HepG2 (cell line): Measurements from ENCODE around the gene ART5. TPM values are rescaled to one million over a fixed set of nuclear protein-coding genes. Genes with fewer than 3 reads are reported as not detected.

Experiments used
- ATAC-seq: fragments of 200-7000 bp; cut with Tn5 transposase; 3 replicates; pipeline ENCODE4 v1.9.1; 2020; ENCODE audit warnings: mild to moderate bottlenecking, moderate library complexity
- BruUV-seq: library from RNA; stranded (reverse); fragments of 400-500 nt; replicated peaks from 2 replicates; lab custom pipeline; 2021; lab: Mats Ljungman, UMichigan
- CTCF ChIA-PET: fragments of 300-600 bp; formaldehyde crosslinking; extraction: SDS; loops from one replicate; lab custom pipeline; 2021; ENCODE audit warnings: low total read pairs, inconsistent platforms, low intra/inter-chr PET ratio; lab: Yijun Ruan, JAX
- POLR2A ChIA-PET: fragments of 350-600 bp; sonication (Branson Sonifier 250); formaldehyde crosslinking; loops from one replicate; lab custom pipeline; 2020; ENCODE audit warnings: antibody characterized with exemption, inconsistent platforms; lab: Yijun Ruan, JAX
- DNase-seq: peaks from one replicate; pipeline ENCODE4 v3.0.0-alpha.2; 2015; ENCODE audit warnings: low spot score
- FAIRE-seq: peaks from 3 replicates; lab custom pipeline; 2011; peaks lifted over from hg19 to GRCh38; lab: Jason Lieb, UNC
- H2AFZ ChIP-seq: one replicate; pipeline ENCODE4 v1.6.1; 2011; ENCODE audit warnings: low read length, inconsistent platforms
- H3K27ac ChIP-seq: fragments of 300-600 bp; 3 replicates; pipeline ENCODE4 v1.8.0; 2011; ENCODE audit warnings: mixed run types, mild to moderate bottlenecking, mixed read lengths, low read length, inconsistent platforms; ENCODE audit not compliant: insufficient read depth; ENCODE audit errors: extremely low read length
- H3K27me3 ChIP-seq, 2 experiments: fragments of 200-600 bp in 1 of 2; 2 replicates in 1 of 2; 3 replicates in 1 of 2; pipeline versions ENCODE4 v1.6.0 to v1.8.0; 2011; ENCODE audit warnings: low read length in 2 of 2, mild to moderate bottlenecking in 2 of 2, moderate library complexity in 2 of 2, inconsistent platforms in 1 of 2; ENCODE audit not compliant: insufficient read depth in 2 of 2, control insufficient read depth in 1 of 2
- H3K36me3 ChIP-seq, 2 experiments: fragments of 200-600 bp in 1 of 2; replicated peaks in 1 of 2; 2 replicates in 1 of 2; 3 replicates in 1 of 2; pipeline versions ENCODE4 v1.5.1 to v1.8.0; 2011; ENCODE audit warnings: low read length in 2 of 2, inconsistent platforms in 1 of 2; ENCODE audit not compliant: insufficient read depth in 2 of 2, control insufficient read depth in 1 of 2
- H3K4me1 ChIP-seq: 2 replicates; pipeline ENCODE4 v1.5.1; 2012; ENCODE audit warnings: low read length, inconsistent platforms; ENCODE audit not compliant: insufficient read depth
- H3K4me2 ChIP-seq: 2 replicates; pipeline ENCODE4 v1.6.0; 2011; ENCODE audit warnings: low read depth, low read length, inconsistent platforms
- H3K4me3 ChIP-seq, 3 experiments: fragments of 200-600 bp in 1 of 3; sonication (generic), shearing (Covaris generic) in 1 of 3; replicated peaks in 1 of 3; 2 replicates each; pipeline ENCODE4 v1.5.1; 2011 to 2016; ENCODE audit warnings: low read length in 3 of 3, inconsistent platforms in 2 of 3, low read depth in 2 of 3, mild to moderate bottlenecking in 2 of 3, control low read depth in 1 of 3, mixed read lengths in 1 of 3; ENCODE audit not compliant: insufficient read depth in 1 of 3
- H3K79me2 ChIP-seq: one replicate; pipeline ENCODE4 v1.6.1; 2011; ENCODE audit warnings: low read length, inconsistent platforms; ENCODE audit not compliant: insufficient read depth
- H3K9ac ChIP-seq: 2 replicates; pipeline ENCODE4 v1.6.0; 2011; ENCODE audit warnings: mild to moderate bottlenecking, low read depth, low read length, inconsistent platforms; ENCODE audit not compliant: insufficient read depth
- H3K9me3 ChIP-seq: 2 replicates; pipeline ENCODE4 v1.5.1; 2012; ENCODE audit warnings: mild to moderate bottlenecking, low read length
- H4K20me1 ChIP-seq: 2 replicates; pipeline ENCODE4 v1.6.0; 2011; ENCODE audit warnings: inconsistent platforms, mild to moderate bottlenecking, low read length, moderate library complexity; ENCODE audit not compliant: insufficient read depth
- EEA1 ChIP-seq: sonication (generic); formaldehyde crosslinking; IDR thresholded peaks from 2 replicates; pipeline ENCODE4 v1.5.1; 2020; ENCODE audit warnings: mild to moderate bottlenecking, missing genetic modification reagents, borderline replicate concordance
- JUND ChIP-seq: sonication (generic); formaldehyde crosslinking; IDR thresholded peaks from 2 replicates; pipeline ENCODE4 v1.8.0; 2022; ENCODE audit warnings: mild to moderate bottlenecking, missing genetic modification reagents
- MAFG ChIP-seq: sonication (generic); formaldehyde crosslinking; IDR thresholded peaks from 2 replicates; pipeline ENCODE4 v1.5.1; 2020; ENCODE audit warnings: mild to moderate bottlenecking, missing genetic modification reagents
- PPARG ChIP-seq: conservative IDR thresholded peaks from 2 replicates; pipeline ENCODE4 v1.6.1; 2016; ENCODE audit warnings: missing biosample characterization, missing genetic modification reagents
- RFXANK ChIP-seq: IDR thresholded peaks from 2 replicates; pipeline ENCODE4 v1.6.1; 2016
- SAP130 ChIP-seq: IDR thresholded peaks from 2 replicates; pipeline ENCODE4 v1.6.1; 2016; ENCODE audit warnings: low read depth
- SP5 ChIP-seq: IDR thresholded peaks from 2 replicates; pipeline ENCODE4 v1.6.1; 2016; ENCODE audit warnings: low read depth, borderline replicate concordance
- TGIF2 ChIP-seq: IDR thresholded peaks from 2 replicates; pipeline ENCODE4 v1.6.1; 2016; ENCODE audit warnings: control low read depth, missing compliant biosample characterization
- TRIM24 ChIP-seq: sonication (generic); formaldehyde crosslinking; IDR thresholded peaks from 2 replicates; pipeline ENCODE4 v1.8.0; 2022; ENCODE audit warnings: mild to moderate bottlenecking, missing genetic modification reagents
- ZFYVE20 ChIP-seq: sonication (generic); formaldehyde crosslinking; IDR thresholded peaks from 2 replicates; pipeline ENCODE4 v1.8.0; 2023; ENCODE audit warnings: low read depth, mild to moderate bottlenecking, moderate library complexity, missing genetic modification reagents, borderline replicate concordance
- ZNF556 ChIP-seq: sonication (generic); formaldehyde crosslinking; IDR thresholded peaks from 2 replicates; pipeline ENCODE4 v1.4.0; 2020; ENCODE audit warnings: mild to moderate bottlenecking, missing genetic modification reagents, borderline replicate concordance
- ZNF724P ChIP-seq: sonication (generic); formaldehyde crosslinking; IDR thresholded peaks from 2 replicates; pipeline ENCODE4 v1.8.0; 2022; ENCODE audit warnings: missing genetic modification reagents, borderline replicate concordance
- ZNF746 ChIP-seq: sonication (generic); formaldehyde crosslinking; IDR thresholded peaks from 2 replicates; pipeline ENCODE4 v1.8.0; 2022; ENCODE audit warnings: mild to moderate bottlenecking, missing genetic modification reagents
- ZNF780A ChIP-seq: sonication (generic); formaldehyde crosslinking; IDR thresholded peaks from 2 replicates; pipeline ENCODE4 v1.8.0; 2022; ENCODE audit warnings: mild to moderate bottlenecking, missing genetic modification reagents, moderate library complexity
- WGBS: methylation state at CpG from one replicate; pipeline ENCODE4 v1.1.6; 2017; ENCODE audit warnings: low lambda C conversion rate; 5-methylcytosine and 5-hydroxymethylcytosine counted together
- in situ Hi-C: cut with HindIII; loops from 2 replicates; pipeline ENCODE4 v1.10.0; 2017; ENCODE audit warnings: low pct_unique_long_range_greater_than_20kb; ENCODE audit not compliant: extremely low pct_ligation_motif_present
- intact Hi-C: fragments of 100-400 bp; cut with micrococcal nuclease; formaldehyde crosslinking; loops from one replicate; pipeline ENCODE4 v1.10.0; 2022; ENCODE audit not compliant: unreplicated experiment
- polyA plus RNA-seq, 8 experiments: library from polyadenylated mRNA; depleted of rRNA in 3 of 8; stranded (reverse) in 7 of 8; unstranded in 1 of 8; fragments of >200 nt; fragmentation: Illumina TruSeq in 4 of 8; extraction: Trizol in 4 of 8; gene quantifications; 2 replicates each; pipeline versions ENCODE4 v1.2.1 to v1.2.3, GENCODE V29; 2011 to 2016; ENCODE audit warnings: low read depth in 4 of 8, missing spikeins in 1 of 8, mixed read lengths in 1 of 8; ENCODE audit not compliant: insufficient read depth in 1 of 8
- total RNA-seq, 5 experiments: library from RNA; depleted of rRNA; stranded (reverse); fragments of >200 nt; fragmentation: Illumina TruSeq; extraction: Trizol; gene quantifications; 2 replicates each; pipeline ENCODE4 v1.2.3, GENCODE V29; 2016; ENCODE audit warnings: low read depth in 1 of 5
- TF ChIP-seq, protein P1 (sequence below): sonication (generic); formaldehyde crosslinking; IDR thresholded peaks from 2 replicates; pipeline ENCODE4 v1.4.0; 2020; ENCODE audit warnings: missing genetic modification reagents
- TF ChIP-seq, protein P2 (sequence below): sonication (generic); formaldehyde crosslinking; IDR thresholded peaks from 2 replicates; pipeline ENCODE4 v1.4.0; 2020; ENCODE audit warnings: mild to moderate bottlenecking, low read depth, missing genetic modification reagents
- TF ChIP-seq, protein P3 (sequence below): sonication (generic); formaldehyde crosslinking; IDR thresholded peaks from 2 replicates; pipeline ENCODE4 v1.8.0; 2022; ENCODE audit warnings: mild to moderate bottlenecking, missing genetic modification reagents, moderate library complexity

The ART5 gene
- total and polyA plus RNA-seq, 2 of the 13 experiments (the other 11 are each of a cell fraction or from before 2014, with no cell fraction given), result 0.55 to 0.93 TPM

DNA sequence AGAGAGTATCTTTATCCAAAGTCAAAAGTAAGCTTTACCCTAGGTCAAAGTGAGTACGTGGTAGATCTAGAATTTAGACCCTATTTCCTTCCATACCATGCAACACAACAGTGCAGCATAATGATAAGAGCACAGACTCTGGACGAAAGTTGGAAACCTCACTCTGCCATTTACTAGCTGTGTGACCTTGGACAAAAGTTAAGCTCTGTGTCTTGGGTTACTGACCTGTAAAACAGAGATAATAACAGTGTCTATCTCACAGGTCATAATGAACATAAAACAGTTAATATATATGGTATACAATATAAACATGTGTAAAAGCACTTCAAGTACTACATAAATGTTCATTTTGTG lies 43.0 kb upstream of the ART5 start (continued):
- TF ChIP-seq, protein P1, sequence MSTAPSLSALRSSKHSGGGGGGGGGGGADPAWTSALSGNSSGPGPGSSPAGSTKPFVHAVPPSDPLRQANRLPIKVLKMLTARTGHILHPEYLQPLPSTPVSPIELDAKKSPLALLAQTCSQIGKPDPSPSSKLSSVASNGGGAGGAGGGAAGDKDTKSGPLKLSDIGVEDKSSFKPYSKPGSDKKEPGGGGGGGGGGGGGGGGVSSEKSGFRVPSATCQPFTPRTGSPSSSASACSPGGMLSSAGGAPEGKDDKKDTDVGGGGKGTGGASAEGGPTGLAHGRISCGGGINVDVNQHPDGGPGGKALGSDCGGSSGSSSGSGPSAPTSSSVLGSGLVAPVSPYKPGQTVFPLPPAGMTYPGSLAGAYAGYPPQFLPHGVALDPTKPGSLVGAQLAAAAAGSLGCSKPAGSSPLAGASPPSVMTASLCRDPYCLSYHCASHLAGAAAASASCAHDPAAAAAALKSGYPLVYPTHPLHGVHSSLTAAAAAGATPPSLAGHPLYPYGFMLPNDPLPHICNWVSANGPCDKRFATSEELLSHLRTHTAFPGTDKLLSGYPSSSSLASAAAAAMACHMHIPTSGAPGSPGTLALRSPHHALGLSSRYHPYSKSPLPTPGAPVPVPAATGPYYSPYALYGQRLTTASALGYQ, result no peak
- no peak for TF ChIP-seq TGIF2 (CRISPR knock-in tag)
- TF ChIP-seq ZFYVE20, result no peak
- no peak for TF ChIP-seq JUND
- no peak for TF ChIP-seq ZNF746 (CRISPR knock-in tag)
- TF ChIP-seq EEA1 (CRISPR knock-in tag), result no peak
- no peak for TF ChIP-seq PPARG (CRISPR knock-in tag)
- no peak for TF ChIP-seq MAFG
- TF ChIP-seq, protein P2, sequence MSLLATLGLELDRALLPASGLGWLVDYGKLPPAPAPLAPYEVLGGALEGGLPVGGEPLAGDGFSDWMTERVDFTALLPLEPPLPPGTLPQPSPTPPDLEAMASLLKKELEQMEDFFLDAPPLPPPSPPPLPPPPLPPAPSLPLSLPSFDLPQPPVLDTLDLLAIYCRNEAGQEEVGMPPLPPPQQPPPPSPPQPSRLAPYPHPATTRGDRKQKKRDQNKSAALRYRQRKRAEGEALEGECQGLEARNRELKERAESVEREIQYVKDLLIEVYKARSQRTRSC (CRISPR knock-in tag), result no peak
- no peak for TF ChIP-seq ZNF780A (CRISPR knock-in tag)
- TF ChIP-seq, all 625 proteins: peak for 0

DNA sequence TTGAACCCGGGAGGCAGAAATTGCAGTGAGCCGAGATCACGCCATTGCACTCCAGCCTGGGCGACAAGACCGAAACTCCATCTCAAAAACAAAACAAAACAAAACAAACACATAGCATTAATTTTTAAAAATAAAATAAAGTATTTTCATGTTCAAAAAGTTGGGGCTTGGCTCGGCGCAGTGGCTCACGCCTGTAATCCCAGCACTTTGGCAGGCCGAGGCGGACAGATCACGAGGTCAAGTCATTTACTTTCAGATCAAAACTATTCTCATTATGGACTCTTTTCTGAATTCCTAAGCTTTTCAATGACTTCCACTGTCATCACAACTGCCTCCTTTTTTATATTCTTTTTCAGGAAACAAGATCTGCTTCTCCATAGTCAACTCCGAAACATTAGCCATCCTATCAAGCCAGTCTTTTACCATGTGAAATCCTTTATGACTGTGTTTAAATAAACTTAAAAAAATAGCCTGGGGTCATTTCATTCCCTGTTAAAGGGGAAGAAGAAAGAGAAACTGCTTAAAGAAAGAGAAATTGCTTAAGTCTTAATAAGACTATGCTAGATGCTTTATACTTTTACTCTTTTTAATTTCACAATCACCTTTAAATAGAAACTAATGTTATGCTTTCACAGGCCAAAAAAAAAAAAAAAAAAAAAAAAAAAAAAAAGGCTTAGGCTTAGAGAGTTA lies 42.5 kb upstream of the ART5 start:
- ATAC-seq (no peak), DNase-seq (no peak), FAIRE-seq (no peak)
- in situ Hi-C loops, result no loop called here
- Histone ChIP-seq H3K4me3 (no peak overlapping the region), H4K20me1 (no peaks in the 10 kb centered on the region), H3K36me3 (peaks cover 18 to 80% of the 10 kb centered on the region in 2 experiments), H3K79me2 (no peaks in the 10 kb centered on the region), H3K27ac (no peak overlapping the region), H2AFZ (no peak overlapping the region), H3K4me1 (no peaks in the 10 kb centered on the region), H3K9ac (no peak overlapping the region), H3K9me3 (no peaks in the 10 kb centered on the region), H3K27me3 (no peaks in the 10 kb centered on the region), H3K4me2 (no peak overlapping the region)
- CTCF ChIA-PET, result no interaction called here
- BruUV-seq, result TSS peak; percentile 42
- intact Hi-C loops, result no loop called here
- TF ChIP-seq SP5 (no peak), ZNF556 (CRISPR knock-in tag) (no peak), RFXANK (CRISPR knock-in tag) (no peak), ZNF780A (CRISPR knock-in tag) (no peak), TRIM24 (CRISPR knock-in tag) (no peak), SAP130 (CRISPR knock-in tag) (no peak), JUND (no peak), ZNF724P (CRISPR knock-in tag) (no peak)
- TF ChIP-seq, protein P3, sequence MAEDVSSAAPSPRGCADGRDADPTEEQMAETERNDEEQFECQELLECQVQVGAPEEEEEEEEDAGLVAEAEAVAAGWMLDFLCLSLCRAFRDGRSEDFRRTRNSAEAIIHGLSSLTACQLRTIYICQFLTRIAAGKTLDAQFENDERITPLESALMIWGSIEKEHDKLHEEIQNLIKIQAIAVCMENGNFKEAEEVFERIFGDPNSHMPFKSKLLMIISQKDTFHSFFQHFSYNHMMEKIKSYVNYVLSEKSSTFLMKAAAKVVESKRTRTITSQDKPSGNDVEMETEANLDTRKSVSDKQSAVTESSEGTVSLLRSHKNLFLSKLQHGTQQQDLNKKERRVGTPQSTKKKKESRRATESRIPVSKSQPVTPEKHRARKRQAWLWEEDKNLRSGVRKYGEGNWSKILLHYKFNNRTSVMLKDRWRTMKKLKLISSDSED, result no peak
- POLR2A ChIA-PET, result no interaction called here
- WGBS, result 96% methylated on average over 12 of the region's 12 CpGs
